Smooth muscle cell (in vitro differentiated cells): ENCODE measurements around the gene CRISPLD2. TPM values are rescaled to one million over a fixed set of nuclear protein-coding genes. Genes with fewer than 3 reads are reported as not detected.
"Not testable (repeated sequence)": the region's sequence is repeated elsewhere in the genome, so short reads cannot be mapped to it uniquely, and the experiment has no call there.

Experiments
- DNase-seq: peaks from one replicate; lab custom pipeline; 2025; ENCODE audit not compliant: unreplicated experiment; lab: John Stamatoyannopoulos, UW
- H2AFZ ChIP-seq: fragments of 200-600 bp; sonication (generic); 2 replicates; pipeline ENCODE4 v1.6.0; 2016; ENCODE audit warnings: antibody characterized with exemption, low read depth, mild to moderate bottlenecking
- H3F3A ChIP-seq: fragments of 200-600 bp; sonication (generic); 2 replicates; pipeline ENCODE4 v1.6.0; 2017; ENCODE audit warnings: antibody characterized with exemption, low read depth
- H3K27ac ChIP-seq: fragments of 200-600 bp; sonication (generic); 2 replicates; pipeline ENCODE4 v1.5.1; 2016; ENCODE audit warnings: low read depth, mild to moderate bottlenecking
- H3K27me3 ChIP-seq: fragments of 200-600 bp; sonication (generic); 2 replicates; pipeline ENCODE4 v1.6.1; 2016; ENCODE audit warnings: low read depth, mild to moderate bottlenecking
- H3K36me3 ChIP-seq: fragments of 200-600 bp; sonication (generic); 2 replicates; pipeline ENCODE4 v1.5.1; 2016; ENCODE audit warnings: low read depth
- H3K4me1 ChIP-seq: fragments of 200-600 bp; sonication (generic); 2 replicates; pipeline ENCODE4 v1.5.1; 2016; ENCODE audit warnings: low read depth
- H3K4me2 ChIP-seq: fragments of 200-600 bp; sonication (generic); 2 replicates; pipeline ENCODE4 v1.6.0; 2016; ENCODE audit warnings: mild to moderate bottlenecking
- H3K4me3 ChIP-seq: fragments of 200-600 bp; sonication (generic); 2 replicates; pipeline ENCODE4 v1.5.1; 2016; ENCODE audit warnings: mild to moderate bottlenecking
- H3K79me2 ChIP-seq: fragments of 200-600 bp; sonication (generic); 2 replicates; pipeline ENCODE4 v1.6.0; 2016; ENCODE audit warnings: low read depth, mild to moderate bottlenecking
- H3K9ac ChIP-seq: fragments of 200-600 bp; sonication (generic); 2 replicates; pipeline ENCODE4 v1.6.0; 2016; ENCODE audit warnings: low read depth
- H3K9me3 ChIP-seq: fragments of 200-600 bp; sonication (generic); replicated peaks from 2 replicates; pipeline ENCODE4 v1.5.1; 2016; ENCODE audit warnings: low read depth
- H4K20me1 ChIP-seq: fragments of 200-600 bp; sonication (generic); 2 replicates; pipeline ENCODE4 v1.6.0; 2016; ENCODE audit warnings: low read depth
- WGBS: methylation state at CpG from one replicate; pipeline ENCODE4 v1.1.7; 2016; ENCODE audit warnings: low lambda C conversion rate; 5-methylcytosine and 5-hydroxymethylcytosine counted together
- polyA plus RNA-seq: library from polyadenylated mRNA; unstranded; fragments of >200 nt; fragmentation: Nextera tagmentation; extraction: Ambion mirVana; gene quantifications from 2 replicates; pipeline ENCODE4 v1.2.1, GENCODE V29; 2016
- total RNA-seq: library from RNA; depleted of rRNA; stranded (reverse); fragments of >200 nt; gene quantifications from 2 replicates; pipeline ENCODE4 v1.2.3, GENCODE V29; 2014
- TF ChIP-seq, protein P1 (sequence below): fragments of 200-600 bp; sonication (generic); IDR thresholded peaks from 2 replicates; pipeline ENCODE4 v1.5.1; 2017; ENCODE audit warnings: borderline replicate concordance, mild to moderate bottlenecking, antibody characterized with exemption; ENCODE audit not compliant: insufficient read depth, poor library complexity, severe bottlenecking

Gene CRISPLD2
- total and polyA plus RNA-seq, 2 experiments from 2014 or later = 63.1 to 105 TPM

DNA sequence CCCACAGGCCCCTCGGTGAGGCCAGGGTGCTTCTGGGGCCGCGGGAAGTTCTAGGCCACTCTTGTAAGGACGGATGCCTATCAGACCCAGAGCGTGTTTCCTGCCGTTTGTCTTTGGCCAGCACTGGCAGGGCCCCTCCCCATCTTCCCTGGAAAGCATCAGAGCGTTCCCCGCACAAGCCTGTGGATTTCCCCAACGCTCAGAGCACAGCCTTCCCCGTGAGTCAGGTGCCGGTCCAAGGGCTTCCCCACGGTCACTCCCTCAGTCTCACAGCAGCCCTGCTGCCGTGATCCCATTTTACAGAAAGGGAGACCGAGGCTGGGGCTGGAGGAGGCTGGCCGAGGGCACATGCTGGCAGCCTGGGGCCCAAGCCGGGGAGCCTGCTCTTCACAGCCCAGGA is 33.7 kb downstream of the CRISPLD2 start:
- H3K27me3 ChIP-seq = no peaks in the 10 kb centered on the region
- no peak overlapping the region for H3K4me2 ChIP-seq
- no peaks in the 10 kb centered on the region for H3F3A ChIP-seq
- H3K79me2 ChIP-seq = no peaks in the 10 kb centered on the region
- no peaks in the 10 kb centered on the region for H3K4me1 ChIP-seq
- no peak overlapping the region for H3K4me3 ChIP-seq
- H3K9ac ChIP-seq = no peak overlapping the region
- no peak overlapping the region for H2AFZ ChIP-seq
- H3K36me3 ChIP-seq = peaks cover 14% of the 10 kb centered on the region
- H4K20me1 ChIP-seq = no peaks in the 10 kb centered on the region
- H3K9me3 ChIP-seq = no peaks in the 10 kb centered on the region
- WGBS = 95% methylated on average over 16 of the region's 16 CpGs
- no peak for DNase-seq
- TF ChIP-seq, protein P1, sequence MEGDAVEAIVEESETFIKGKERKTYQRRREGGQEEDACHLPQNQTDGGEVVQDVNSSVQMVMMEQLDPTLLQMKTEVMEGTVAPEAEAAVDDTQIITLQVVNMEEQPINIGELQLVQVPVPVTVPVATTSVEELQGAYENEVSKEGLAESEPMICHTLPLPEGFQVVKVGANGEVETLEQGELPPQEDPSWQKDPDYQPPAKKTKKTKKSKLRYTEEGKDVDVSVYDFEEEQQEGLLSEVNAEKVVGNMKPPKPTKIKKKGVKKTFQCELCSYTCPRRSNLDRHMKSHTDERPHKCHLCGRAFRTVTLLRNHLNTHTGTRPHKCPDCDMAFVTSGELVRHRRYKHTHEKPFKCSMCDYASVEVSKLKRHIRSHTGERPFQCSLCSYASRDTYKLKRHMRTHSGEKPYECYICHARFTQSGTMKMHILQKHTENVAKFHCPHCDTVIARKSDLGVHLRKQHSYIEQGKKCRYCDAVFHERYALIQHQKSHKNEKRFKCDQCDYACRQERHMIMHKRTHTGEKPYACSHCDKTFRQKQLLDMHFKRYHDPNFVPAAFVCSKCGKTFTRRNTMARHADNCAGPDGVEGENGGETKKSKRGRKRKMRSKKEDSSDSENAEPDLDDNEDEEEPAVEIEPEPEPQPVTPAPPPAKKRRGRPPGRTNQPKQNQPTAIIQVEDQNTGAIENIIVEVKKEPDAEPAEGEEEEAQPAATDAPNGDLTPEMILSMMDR = no peak
- H3K27ac ChIP-seq = no peak overlapping the region

DNA sequence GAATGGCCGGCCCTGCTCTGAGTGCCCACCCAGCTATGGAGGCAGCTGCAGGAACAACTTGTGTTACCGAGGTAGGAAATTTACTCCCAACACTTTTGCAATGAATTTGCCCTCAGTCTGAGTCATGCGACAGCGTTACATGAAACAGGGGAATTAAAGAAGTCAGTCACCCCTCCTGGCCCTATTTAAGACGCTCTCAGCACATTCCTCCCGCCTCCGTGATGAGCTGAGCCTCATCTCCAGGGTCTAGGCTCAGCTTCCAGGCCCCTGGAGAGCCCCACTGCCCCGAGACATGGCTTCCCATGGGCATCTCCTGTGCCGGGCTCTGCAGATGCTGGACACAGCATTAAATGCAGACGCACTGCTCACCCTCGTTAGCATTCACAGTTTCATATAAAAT is 35.0 kb downstream of the CRISPLD2 start:
- no peak for DNase-seq
- no peaks in the 10 kb centered on the region for H4K20me1 ChIP-seq
- H3K27me3 ChIP-seq = no peaks in the 10 kb centered on the region
- H3K27ac ChIP-seq = peak overlapping the region; percentile 33
- H3K9me3 ChIP-seq = no peaks in the 10 kb centered on the region
- H3K4me2 ChIP-seq = no peak overlapping the region
- no peak overlapping the region for H2AFZ ChIP-seq
- TF ChIP-seq, protein P1 = no peak
- H3F3A ChIP-seq = no peaks in the 10 kb centered on the region
- H3K9ac ChIP-seq = no peak overlapping the region
- no peaks in the 10 kb centered on the region for H3K4me1 ChIP-seq
- H3K36me3 ChIP-seq = peaks cover 26% of the 10 kb centered on the region
- WGBS = 68% methylated on average over 11 of the region's 11 CpGs
- no peaks in the 10 kb centered on the region for H3K79me2 ChIP-seq
- H3K4me3 ChIP-seq = no peak overlapping the region

DNA sequence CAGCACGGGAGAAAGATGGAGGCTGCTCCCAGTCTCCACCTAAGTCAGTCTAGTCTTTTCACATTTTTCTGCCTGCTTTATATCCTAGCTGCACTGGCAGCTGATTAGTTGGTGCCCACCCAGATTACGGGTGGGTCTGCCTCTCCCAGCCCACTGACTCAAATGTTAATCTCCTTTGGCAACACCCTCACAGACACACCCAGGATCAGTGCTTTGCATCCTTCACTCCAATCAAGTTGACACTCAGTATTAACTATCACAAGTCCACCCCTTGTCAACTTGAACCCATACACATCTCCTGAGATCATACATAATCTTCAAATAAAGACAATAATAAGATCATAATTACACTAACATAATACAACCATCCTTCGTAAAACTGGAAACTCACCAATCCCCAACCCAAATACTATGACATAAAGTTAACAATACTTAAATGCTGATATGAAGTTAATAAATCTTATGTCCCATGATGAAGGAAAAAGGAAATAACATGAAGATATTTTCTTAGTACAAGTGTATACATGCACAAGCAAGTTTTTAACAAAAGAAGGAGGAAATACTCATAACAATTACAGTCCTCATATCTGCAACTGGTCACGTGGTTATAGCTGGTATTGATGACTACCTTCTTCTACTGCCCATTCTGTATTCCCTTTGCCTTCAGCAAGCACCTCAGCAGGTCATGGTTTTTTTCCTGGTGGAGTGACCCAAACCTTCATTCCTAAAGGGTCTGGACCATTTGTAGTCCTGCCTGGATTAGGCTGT is 35.8 kb downstream of the CRISPLD2 start:
- H3K4me3 ChIP-seq, H3K79me2 ChIP-seq, H3K9ac ChIP-seq, H4K20me1 ChIP-seq, H3K9me3 ChIP-seq, H3F3A ChIP-seq, H3K4me1 ChIP-seq, H2AFZ ChIP-seq, H3K27me3 ChIP-seq, H3K27ac ChIP-seq, H3K4me2 ChIP-seq, DNase-seq: not testable (repeated sequence)
- H3K36me3 ChIP-seq = peaks cover 25% of the 10 kb centered on the region
- WGBS = 95% methylated on average over 4 of the region's 4 CpGs

DNA sequence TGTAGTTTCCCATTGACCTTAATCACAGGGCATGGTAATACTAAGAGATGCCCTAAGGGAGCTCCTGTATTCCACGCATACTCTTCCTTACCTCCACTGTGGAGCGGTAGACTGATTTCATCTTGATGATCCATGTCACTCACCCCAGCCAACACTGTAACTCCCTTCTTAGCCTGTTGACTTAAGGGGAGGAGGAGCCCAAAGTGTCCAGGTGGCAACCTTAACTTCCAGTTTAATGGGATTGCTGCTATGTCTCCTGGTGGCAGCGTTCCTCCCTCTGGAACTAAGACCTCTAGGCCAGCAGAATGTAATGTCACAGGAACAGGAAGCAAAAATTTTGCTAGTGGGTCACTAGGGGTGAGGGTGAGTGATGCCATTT is 36.4 kb downstream of the CRISPLD2 start:
- H4K20me1 ChIP-seq, H3K9me3 ChIP-seq, DNase-seq, H3K79me2 ChIP-seq, H3K4me1 ChIP-seq, H3K27ac ChIP-seq, H3K4me3 ChIP-seq, H3F3A ChIP-seq, H2AFZ ChIP-seq, H3K27me3 ChIP-seq, H3K4me2 ChIP-seq, H3K9ac ChIP-seq: not testable (repeated sequence)
- 89% methylated on average over 3 of the region's 3 CpGs for WGBS
- peaks cover 21% of the 10 kb centered on the region for H3K36me3 ChIP-seq

DNA sequence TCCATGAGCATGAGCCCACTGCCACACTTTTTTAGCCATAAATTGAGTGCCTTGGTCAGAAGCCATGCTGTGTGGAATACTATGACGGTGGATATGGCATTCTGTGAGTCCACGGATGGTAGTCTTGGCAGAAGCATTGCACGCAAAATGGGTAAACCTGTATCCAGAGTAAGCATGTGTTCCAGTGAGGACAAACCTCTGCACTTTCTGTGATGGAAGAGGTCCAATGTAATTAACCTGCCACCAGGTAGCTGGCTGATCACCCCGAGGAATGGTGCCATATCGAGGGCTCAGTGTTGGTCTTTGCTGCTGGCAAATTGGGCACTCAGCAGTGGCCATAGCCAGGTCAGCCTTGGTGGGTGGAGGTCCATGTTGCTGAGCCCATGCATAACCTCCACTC is 37.0 kb downstream of the CRISPLD2 start:
- peaks cover 19% of the 10 kb centered on the region for H3K36me3 ChIP-seq
- H3K27ac ChIP-seq, H3K79me2 ChIP-seq, H3K4me3 ChIP-seq, H3K4me1 ChIP-seq, H3F3A ChIP-seq, H4K20me1 ChIP-seq, H3K4me2 ChIP-seq, H3K9ac ChIP-seq, DNase-seq, H2AFZ ChIP-seq, H3K27me3 ChIP-seq, H3K9me3 ChIP-seq: not testable (repeated sequence)
- WGBS = 97% methylated on average over 5 of the region's 5 CpGs
